Myocyte (in vitro differentiated cells): ENCODE results near the gene TRRAP. TPM values are rescaled to one million over a fixed set of nuclear protein-coding genes. Genes with fewer than 3 reads are reported as not detected.

Experiments
- DNase-seq: peaks from one replicate; pipeline ENCODE4 v3.0.0-alpha.2; 2012; ENCODE audit warnings: low read depth
- total RNA-seq: library from RNA; depleted of rRNA; stranded (reverse); fragments of >200 nt; gene quantifications from 2 replicates; pipeline ENCODE4 v1.2.3, GENCODE V29; 2014

Gene TRRAP
- total RNA-seq, 1 donor from 2014 or later = 24.0 TPM

- DNase-seq = no peak
Observed at GRCh38 chr7:98985406-98985805, 107.1 kb downstream of the TRRAP start.

- DNase-seq = no peak
Observed at GRCh38 chr7:98985945-98986344, 107.6 kb downstream of the TRRAP start.

- no peak for DNase-seq
Observed at GRCh38 chr7:98988641-98989040, 110.3 kb downstream of the TRRAP start.

GRCh38 chr7:98990356-98990755 is 112.0 kb downstream of the TRRAP start:
- no peak for DNase-seq

GRCh38 chr7:98991141-98991540 is 112.8 kb downstream of the TRRAP start:
- no peak for DNase-seq

GRCh38 chr7:98992076-98992475 is 113.7 kb downstream of the TRRAP start:
- DNase-seq = no peak

- no peak for DNase-seq
Observed at GRCh38 chr7:98993024-98993897, 114.9 kb downstream of the TRRAP start.

- DNase-seq = no peak
Observed at GRCh38 chr7:98994046-98994944, 116.0 kb downstream of the TRRAP start.

GRCh38 chr7:98995111-98995510 is 116.8 kb downstream of the TRRAP start:
- DNase-seq = no peak

- DNase-seq = no peak
Observed at GRCh38 chr7:98995523-98996149, 117.3 kb downstream of the TRRAP start.

- no peak for DNase-seq
Observed at GRCh38 chr7:98996150-98996552, 117.8 kb downstream of the TRRAP start.

GRCh38 chr7:98997846-98998245 is 119.5 kb downstream of the TRRAP start:
- no peak for DNase-seq

- no peak for DNase-seq
Observed at GRCh38 chr7:98998821-98999725, 120.7 kb downstream of the TRRAP start.

GRCh38 chr7:99000196-99000903 is 122.0 kb downstream of the TRRAP start:
- DNase-seq = no peak

- no peak for DNase-seq
Observed at GRCh38 chr7:99000904-99001465, 122.7 kb downstream of the TRRAP start.

GRCh38 chr7:99001482-99002147 is 123.3 kb downstream of the TRRAP start:
- no peak for DNase-seq

GRCh38 chr7:99002148-99002826 is 124.0 kb downstream of the TRRAP start:
- no peak for DNase-seq

GRCh38 chr7:99002827-99003212 is 124.5 kb downstream of the TRRAP start:
- DNase-seq = no peak
